HEK293 (cell line): ENCODE data around the gene KIF23.

Source experiments
- BCL6B ChIP-seq: fragments of 450-650 bp; formaldehyde crosslinking; IDR thresholded peaks from 2 replicates; pipeline ENCODE4 v1.5.1; 2017; ENCODE audit warnings: missing biosample characterization, missing genetic modification characterization
- CTCF ChIP-seq: fragments of 450-650 bp; formaldehyde crosslinking; IDR thresholded peaks from 2 replicates; pipeline ENCODE4 v1.5.1; 2016; ENCODE audit warnings: missing biosample characterization, missing genetic modification characterization
- KLF16 ChIP-seq: fragments of 450-650 bp; formaldehyde crosslinking; IDR thresholded peaks from 2 replicates; pipeline ENCODE4 v1.5.1; 2017; ENCODE audit warnings: missing biosample characterization, missing genetic modification characterization
- SALL2 ChIP-seq: fragments of 450-650 bp; formaldehyde crosslinking; IDR thresholded peaks from 2 replicates; pipeline ENCODE4 v1.5.0; 2017; ENCODE audit warnings: missing biosample characterization, mild to moderate bottlenecking, missing genetic modification characterization, borderline replicate concordance
- ZBTB1 ChIP-seq: fragments of 450-650 bp; formaldehyde crosslinking; IDR thresholded peaks from 2 replicates; pipeline ENCODE4 v1.5.1; 2016; ENCODE audit warnings: missing biosample characterization, missing genetic modification characterization
- ZBTB20 ChIP-seq: fragments of 450-650 bp; formaldehyde crosslinking; IDR thresholded peaks from 2 replicates; pipeline ENCODE4 v1.5.1; 2016; ENCODE audit warnings: missing biosample characterization, missing genetic modification characterization
- ZFP3 ChIP-seq: fragments of 450-650 bp; formaldehyde crosslinking; IDR thresholded peaks from 2 replicates; pipeline ENCODE4 v1.5.1; 2016; ENCODE audit warnings: low read depth, missing biosample characterization, missing genetic modification characterization

GRCh38 chr15:69400850-69401249, 13.3 kb upstream of the KIF23 start:
- TF ChIP-seq SALL2, result no peak
- no peak for TF ChIP-seq ZFP3
- TF ChIP-seq ZBTB1 (tag by site-specific recombination), result no peak
- TF ChIP-seq CTCF (tag by site-specific recombination), result no peak
- no peak for TF ChIP-seq KLF16
- TF ChIP-seq BCL6B (tag by site-specific recombination), result no peak
- TF ChIP-seq ZBTB20 (tag by site-specific recombination), result no peak
